Gastroesophageal sphincter (tissue), 4 donors: ENCODE results near the gene GPT2. TPM values are rescaled to one million over a fixed set of nuclear protein-coding genes. Genes with fewer than 3 reads are reported as not detected.

Experiments
- ATAC-seq: fragments of 150-250 bp; one replicate; pipeline ENCODE4 v1.9.1; 2016; ENCODE audit warnings: mild to moderate bottlenecking, moderate library complexity
- H3K27ac ChIP-seq, 4 donors: fragments of 200-600 bp; sonication (generic) in 3 of 4; 1 replicate in 3 of 4; 2 replicates in 1 of 4; pipeline ENCODE4 v1.5.1; 2016 to 2019
- H3K27me3 ChIP-seq: fragments of 200-600 bp; sonication (generic); one replicate; pipeline ENCODE4 v1.5.1; 2019
- H3K36me3 ChIP-seq, 2 donors: fragments of 200-600 bp; sonication (generic); one replicate each; pipeline ENCODE4 v1.5.1; 2019; ENCODE audit warnings: control low read depth in 1 of 2
- H3K4me1 ChIP-seq, 3 donors: fragments of 200-600 bp; sonication (generic); 1 replicate in 2 of 3; 2 replicates in 1 of 3; pipeline ENCODE4 v1.5.1; 2016 to 2019; ENCODE audit warnings: control low read depth in 2 of 3
- H3K4me3 ChIP-seq, 2 donors: fragments of 200-600 bp; sonication (generic); one replicate each; pipeline ENCODE4 v1.5.1; 2019; ENCODE audit warnings: mild to moderate bottlenecking in 1 of 2, moderate library complexity in 1 of 2
- H3K9me3 ChIP-seq, 3 donors: fragments of 200-600 bp; sonication (generic); one replicate each; pipeline ENCODE4 v1.5.1; 2017 to 2019; ENCODE audit warnings: control low read depth in 2 of 3
- CTCF ChIP-seq, 4 experiments: fragments of 200-600 bp in 2 of 4; fragments of 450-650 bp in 2 of 4; sonication (generic) in 1 of 4; IDR thresholded peaks; one replicate each; pipeline ENCODE4 v1.5.1; 2017 to 2019; ENCODE audit warnings: antibody characterized with exemption in 4 of 4, mild to moderate bottlenecking in 2 of 4, moderate library complexity in 2 of 4
- EP300 ChIP-seq: sonication (generic); formaldehyde crosslinking; IDR thresholded peaks from one replicate; pipeline ENCODE4 v1.6.1; 2017; ENCODE audit warnings: antibody characterized with exemption, mild to moderate bottlenecking
- POLR2A ChIP-seq, 2 donors: fragments of 450-650 bp; IDR thresholded peaks; one replicate each; pipeline ENCODE4 v1.6.1; 2017; ENCODE audit warnings: antibody characterized with exemption in 2 of 2, mild to moderate bottlenecking in 2 of 2, moderate library complexity in 1 of 2
- POLR2AphosphoS5 ChIP-seq: sonication (generic); formaldehyde crosslinking; IDR thresholded peaks from one replicate; pipeline ENCODE4 v1.6.1; 2017; ENCODE audit warnings: antibody characterized with exemption
- WGBS, 2 donors: methylation state at CpG; one replicate each; pipeline ENCODE4 v1.1.5; 2018; ENCODE audit warnings: low coverage in 1 of 2; 5-methylcytosine and 5-hydroxymethylcytosine counted together
- total RNA-seq, 4 donors: library from RNA; depleted of rRNA; stranded (reverse); fragments of >200 nt; gene quantifications; one replicate each; pipeline ENCODE4 v1.1.0, GENCODE V29; 2016

Gene GPT2
- total RNA-seq, 4 donors from 2014 or later, result 3.8 to 8.6 (median 5.4) TPM

- TF ChIP-seq POLR2A (IDR thresholded peaks at IDR 0.05) (no peak), EP300 (no peak), CTCF (IDR thresholded peaks at IDR 0.05) (no peak), POLR2AphosphoS5 (no peak)
- peak; percentile 28 for ATAC-seq
- Histone ChIP-seq H3K27me3 (peaks cover 28% of the 10 kb centered on the region), H3K9me3 (no peaks in the 10 kb centered on the region), H3K4me1 (peaks cover 0 to 10% (median 0%) of the 10 kb centered on the region in 3 donors), H3K36me3 (no peaks in the 10 kb centered on the region), H3K27ac (no peak overlapping the region), H3K4me3 (peak overlapping the region in 1 of 2 donors; percentile 12)
- 50 to 90% methylated on average over 1 to 2 of the region's 74 CpGs for WGBS, 2 donors
These were observed 40.1 kb upstream of the GPT2 start for GRCh38 chr16:46843898-46844642.

- Histone ChIP-seq H3K27me3 (peaks cover 28% of the 10 kb centered on the region), H3K4me1 (peaks cover 0 to 10% (median 0%) of the 10 kb centered on the region in 3 donors), H3K9me3 (no peaks in the 10 kb centered on the region), H3K27ac (no peak overlapping the region), H3K36me3 (no peaks in the 10 kb centered on the region), H3K4me3 (no peak overlapping the region)
- TF ChIP-seq POLR2AphosphoS5 (no peak), POLR2A (IDR thresholded peaks at IDR 0.05) (no peak), EP300 (no peak), CTCF (IDR thresholded peaks at IDR 0.05) (no peak)
- ATAC-seq, result no peak
- WGBS, 2 donors, result 35 to 39% methylated on average over 6 to 9 of the region's 10 CpGs
These were observed 39.4 kb upstream of the GPT2 start for GRCh38 chr16:46844771-46845170.

- TF ChIP-seq POLR2AphosphoS5 (no peak), EP300 (no peak), CTCF (IDR thresholded peaks at IDR 0.05) (no peak), POLR2A (IDR thresholded peaks at IDR 0.05) (no peak)
- no peaks in the 10 kb centered on the region for H3K9me3 ChIP-seq
- H3K4me3 ChIP-seq, result no peak overlapping the region
- H3K4me1 ChIP-seq, result peaks cover 0 to 10% (median 0%) of the 10 kb centered on the region in 3 donors
- H3K27ac ChIP-seq, result no peak overlapping the region
- H3K27me3 ChIP-seq, result peaks cover 28% of the 10 kb centered on the region
- H3K36me3 ChIP-seq, result no peaks in the 10 kb centered on the region
- no peak for ATAC-seq
- WGBS, 2 donors, result 98 to 100% methylated on average over 1 to 4 of the region's 5 CpGs
These were observed 38.2 kb upstream of the GPT2 start for GRCh38 chr16:46845952-46846351.

- H3K4me1 ChIP-seq, result peaks cover 0 to 8% (median 0%) of the 10 kb centered on the region in 3 donors
- no peak overlapping the region for H3K27ac ChIP-seq
- no peaks in the 10 kb centered on the region for H3K9me3 ChIP-seq
- WGBS, 2 donors, result 69 to 80% methylated on average over 3 of the region's 5 CpGs
- H3K36me3 ChIP-seq, result no peaks in the 10 kb centered on the region
- peaks cover 24% of the 10 kb centered on the region for H3K27me3 ChIP-seq
- H3K4me3 ChIP-seq, result no peak overlapping the region
- ATAC-seq, result no peak
- TF ChIP-seq CTCF (IDR thresholded peaks at IDR 0.05) (no peak), EP300 (no peak), POLR2AphosphoS5 (no peak), POLR2A (IDR thresholded peaks at IDR 0.05) (no peak)
These were observed 35.1 kb upstream of the GPT2 start for GRCh38 chr16:46848768-46849764.
